Measurements from ENCODE around the gene ARMC12. TPM values are rescaled to one million over a fixed set of nuclear protein-coding genes. Genes with fewer than 3 reads are reported as not detected.

Gene ARMC12
- total RNA-seq, 3 donors from 2014 or later (not counting 1 experiment from before 2014, with no cell fraction given): 0.59 to 1.5 (median 0.64) TPM

- ATAC-seq (no peak), DNase-seq (no peak)
- H3K36me3 ChIP-seq (ENCODE audit: control insufficient read depth, insufficient read depth, low read length): no peaks in the 10 kb centered on the region
- intact Hi-C loops (cut with micrococcal nuclease): no loop called here
- no peaks in the 10 kb centered on the region for H3K27me3 ChIP-seq (ENCODE audit: control insufficient read depth, insufficient read depth, low read length)
- H3K4me3 ChIP-seq (ENCODE audit: low read length): no peak overlapping the region
- no peak overlapping the region for H3K27ac ChIP-seq (ENCODE audit: low read length)
- 88% methylated on average over 3 of the region's 3 CpGs for WGBS (ENCODE audit: insufficient coverage)
- no peaks in the 10 kb centered on the region for H3K4me1 Mint-ChIP-seq
- H3K27me3 Mint-ChIP-seq (ENCODE audit: low read depth in 2 of 2): peaks cover 0 to 3% of the 10 kb centered on the region in 2 donors
- TF ChIP-seq CTCF (IDR thresholded peaks at IDR 0.05): no peak
- no peak overlapping the region for H3K27ac Mint-ChIP-seq
- H3K4me3 Mint-ChIP-seq: no peak overlapping the region
- H3K36me3 Mint-ChIP-seq: no peaks in the 10 kb centered on the region
- peaks cover 0 to 4% of the 10 kb centered on the region in 2 donors for H3K9me3 Mint-ChIP-seq
- no peaks in the 10 kb centered on the region for H3K9me3 ChIP-seq (ENCODE audit: control insufficient read depth, insufficient read depth, low read length)
- no peaks in the 10 kb centered on the region for H3K4me1 ChIP-seq (ENCODE audit: control insufficient read depth, insufficient read depth, low read length)
These were observed 9.7 kb downstream of the ARMC12 start for GRCh38 chr6:35746516-35746915.

DNA sequence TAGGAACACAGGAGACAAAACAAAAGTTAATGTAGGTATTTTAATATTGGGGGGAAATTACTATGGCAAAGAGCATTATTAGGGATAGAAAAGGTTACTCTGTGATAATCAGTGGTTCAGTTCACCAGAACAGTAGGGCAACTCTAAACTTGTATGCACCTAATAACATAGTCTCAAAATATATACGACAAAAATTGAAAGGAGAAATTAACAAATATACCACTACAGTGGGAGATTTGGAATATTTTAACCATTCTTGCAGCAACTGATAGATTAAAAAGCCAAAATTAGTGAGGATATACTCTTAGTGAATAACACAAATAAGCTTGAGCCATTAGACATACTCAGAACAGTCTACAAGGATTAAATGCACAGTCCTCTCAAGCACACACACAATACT lies 11.0 kb downstream of the ARMC12 start:
- DNase-seq: no peak
- H3K36me3 ChIP-seq (ENCODE audit: control insufficient read depth, insufficient read depth, low read length): no peaks in the 10 kb centered on the region
- WGBS (ENCODE audit: insufficient coverage): no CpG with 5 or more reads among the region's 1 CpG
- Mint-ChIP-seq H3K27ac (no peak overlapping the region), H3K9me3 (peaks cover 0 to 4% of the 10 kb centered on the region in 2 donors), H3K4me1 (no peaks in the 10 kb centered on the region), H3K4me3 (no peak overlapping the region), H3K27me3 (ENCODE audit: low read depth in 2 of 2) (peaks cover 0 to 3% of the 10 kb centered on the region in 2 donors), H3K36me3 (no peaks in the 10 kb centered on the region)
- no peak for ATAC-seq
- H3K27ac ChIP-seq (ENCODE audit: low read length): no peak overlapping the region
- H3K27me3 ChIP-seq (ENCODE audit: control insufficient read depth, insufficient read depth, low read length): no peaks in the 10 kb centered on the region
- no peaks in the 10 kb centered on the region for H3K9me3 ChIP-seq (ENCODE audit: control insufficient read depth, insufficient read depth, low read length)
- TF ChIP-seq CTCF (IDR thresholded peaks at IDR 0.05): no peak
- H3K4me3 ChIP-seq (ENCODE audit: low read length): no peak overlapping the region
- H3K4me1 ChIP-seq (ENCODE audit: control insufficient read depth, insufficient read depth, low read length): no peaks in the 10 kb centered on the region
- intact Hi-C loops (cut with micrococcal nuclease): no loop called here

- intact Hi-C loops (cut with micrococcal nuclease): no loop called here
- H3K4me1 Mint-ChIP-seq: no peaks in the 10 kb centered on the region
- WGBS (ENCODE audit: insufficient coverage): 95% methylated on average over 7 of the region's 7 CpGs
- Histone ChIP-seq H3K4me3 (ENCODE audit: low read length) (no peak overlapping the region), H3K9me3 (ENCODE audit: control insufficient read depth, insufficient read depth, low read length) (no peaks in the 10 kb centered on the region), H3K27me3 (ENCODE audit: control insufficient read depth, insufficient read depth, low read length) (no peaks in the 10 kb centered on the region), H3K36me3 (ENCODE audit: control insufficient read depth, insufficient read depth, low read length) (no peaks in the 10 kb centered on the region), H3K27ac (ENCODE audit: low read length) (no peak overlapping the region), H3K4me1 (ENCODE audit: control insufficient read depth, insufficient read depth, low read length) (no peaks in the 10 kb centered on the region)
- DNase-seq: no peak
- no peak overlapping the region for H3K4me3 Mint-ChIP-seq
- no peak overlapping the region for H3K27ac Mint-ChIP-seq
- TF ChIP-seq CTCF (IDR thresholded peaks at IDR 0.05): no peak
- no peaks in the 10 kb centered on the region for H3K27me3 Mint-ChIP-seq (ENCODE audit: low read depth in 2 of 2)
- peaks cover 0 to 4% of the 10 kb centered on the region in 2 donors for H3K9me3 Mint-ChIP-seq
- no peak for ATAC-seq
- H3K36me3 Mint-ChIP-seq: no peaks in the 10 kb centered on the region
These were observed 13.7 kb downstream of the ARMC12 start for GRCh38 chr6:35750557-35750956.

DNA sequence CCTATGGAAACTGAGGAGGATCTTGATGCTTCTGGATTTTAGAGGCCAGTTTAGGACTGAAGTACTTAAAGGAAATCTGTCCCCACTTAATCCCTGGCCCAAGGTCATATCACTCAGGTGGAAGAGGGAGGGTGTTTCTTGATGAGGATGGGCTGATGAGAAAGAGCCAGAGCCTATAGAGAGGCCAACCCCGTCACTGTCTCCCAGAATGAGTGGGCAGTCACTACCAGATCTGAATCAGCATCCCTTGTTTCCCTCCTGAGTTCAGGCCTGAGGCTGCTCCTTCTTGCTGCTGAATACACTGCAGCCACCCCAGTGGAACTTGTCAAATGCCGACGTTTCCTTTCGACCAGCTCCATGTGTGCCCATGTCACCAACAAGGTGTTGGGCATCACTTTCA lies 14.8 kb downstream of the ARMC12 start:
- no peaks in the 10 kb centered on the region for H3K4me1 ChIP-seq (ENCODE audit: control insufficient read depth, insufficient read depth, low read length)
- no peak overlapping the region for H3K4me3 ChIP-seq (ENCODE audit: low read length)
- no peak for DNase-seq
- intact Hi-C loops (cut with micrococcal nuclease): no loop called here
- 82% methylated on average over 4 of the region's 4 CpGs for WGBS (ENCODE audit: insufficient coverage)
- Mint-ChIP-seq H3K4me1 (no peaks in the 10 kb centered on the region), H3K27ac (no peak overlapping the region), H3K4me3 (no peak overlapping the region), H3K36me3 (no peaks in the 10 kb centered on the region), H3K9me3 (peaks cover 0 to 4% of the 10 kb centered on the region in 2 donors), H3K27me3 (ENCODE audit: low read depth in 2 of 2) (no peaks in the 10 kb centered on the region)
- H3K27me3 ChIP-seq (ENCODE audit: control insufficient read depth, insufficient read depth, low read length): no peaks in the 10 kb centered on the region
- no peaks in the 10 kb centered on the region for H3K9me3 ChIP-seq (ENCODE audit: control insufficient read depth, insufficient read depth, low read length)
- no peak for ATAC-seq
- H3K27ac ChIP-seq (ENCODE audit: low read length): no peak overlapping the region
- TF ChIP-seq CTCF (IDR thresholded peaks at IDR 0.05): no peak
- H3K36me3 ChIP-seq (ENCODE audit: control insufficient read depth, insufficient read depth, low read length): no peaks in the 10 kb centered on the region
